IMR-90 (cell line): ENCODE measurements around the gene SUN5. TPM values are rescaled to one million over a fixed set of nuclear protein-coding genes. Genes with fewer than 3 reads are reported as not detected.

Source experiments
- ATAC-seq: fragments of 200-7000 bp; cut with Tn5 transposase; 2 replicates; pipeline ENCODE4 v1.9.1; 2020; ENCODE audit warnings: low read depth, mild to moderate bottlenecking, moderate library complexity
- BruUV-seq: library from RNA; stranded (reverse); fragments of 400-500 nt; replicated peaks from 2 replicates; lab custom pipeline; 2021; lab: Mats Ljungman, UMichigan
- CTCF ChIA-PET: fragments of 300-600 bp; formaldehyde crosslinking; extraction: SDS; loops from one replicate; lab custom pipeline; 2021; ENCODE audit warnings: antibody characterized with exemption; lab: Yijun Ruan, JAX
- POLR2A ChIA-PET: fragments of 300-600 bp; sonication (Branson Sonifier 250); formaldehyde crosslinking; loops from one replicate; lab custom pipeline; 2022; ENCODE audit warnings: antibody characterized with exemption; ENCODE audit not compliant: unreplicated experiment; lab: Charles Lee
- DNase-seq: peaks from one replicate; pipeline ENCODE4 v3.0.0; 2013
- H2AFZ ChIP-seq: replicated peaks from 2 replicates; pipeline ENCODE3; 2013; ENCODE audit warnings: low read length, mild to moderate bottlenecking; ENCODE audit not compliant: poor library complexity
- H2AK5ac ChIP-seq: 2 replicates; pipeline ENCODE4 v1.6.1; 2013; ENCODE audit warnings: low read depth, low read length, inconsistent platforms
- H2AK9ac ChIP-seq: replicated peaks from 2 replicates; pipeline ENCODE3; 2013; ENCODE audit warnings: mild to moderate bottlenecking, low read depth, low read length, moderate library complexity; ENCODE audit not compliant: poor library complexity
- H2BK120ac ChIP-seq: 2 replicates; pipeline ENCODE4 v1.6.1; 2013; ENCODE audit warnings: low read depth, low read length, inconsistent platforms
- H2BK15ac ChIP-seq: 3 replicates; pipeline ENCODE4 v1.6.1; 2013; ENCODE audit warnings: low read depth, low read length, inconsistent platforms
- H2BK20ac ChIP-seq: 2 replicates; pipeline ENCODE4 v1.6.1; 2013; ENCODE audit warnings: low read depth, mild to moderate bottlenecking, inconsistent platforms, low read length, moderate library complexity
- H2BK5ac ChIP-seq: 2 replicates; pipeline ENCODE4 v1.6.1; 2013; ENCODE audit warnings: mild to moderate bottlenecking, low read depth, low read length, inconsistent platforms; ENCODE audit not compliant: poor library complexity, severe bottlenecking
- H3K14ac ChIP-seq: replicated peaks from 2 replicates; pipeline ENCODE4 v1.6.1; 2013; ENCODE audit warnings: low read depth, low read length, inconsistent platforms
- H3K18ac ChIP-seq: 2 replicates; pipeline ENCODE4 v1.6.1; 2013; ENCODE audit warnings: low read depth, low read length, control low read depth
- H3K23ac ChIP-seq: 2 replicates; pipeline ENCODE4 v1.6.1; 2013; ENCODE audit warnings: low read depth, low read length, inconsistent platforms
- H3K27ac ChIP-seq: 2 replicates; pipeline ENCODE4 v1.5.1; 2013; ENCODE audit warnings: mild to moderate bottlenecking, control low read depth, low read length; ENCODE audit not compliant: insufficient read depth
- H3K27me3 ChIP-seq: 2 replicates; pipeline ENCODE4 v1.6.1; 2013; ENCODE audit warnings: low read length; ENCODE audit not compliant: control insufficient read depth, insufficient read depth
- H3K36me3 ChIP-seq: 2 replicates; pipeline ENCODE4 v1.6.1; 2013; ENCODE audit warnings: low read length, mixed read lengths; ENCODE audit not compliant: control insufficient read depth, insufficient read depth
- H3K4ac ChIP-seq: 2 replicates; pipeline ENCODE4 v1.6.1; 2013; ENCODE audit warnings: low read depth, low read length, inconsistent platforms
- H3K4me1 ChIP-seq: 2 replicates; pipeline ENCODE4 v1.6.1; 2013; ENCODE audit warnings: low read length, mixed read lengths; ENCODE audit not compliant: control insufficient read depth, insufficient read depth
- H3K4me2 ChIP-seq: 2 replicates; pipeline ENCODE4 v1.6.1; 2013; ENCODE audit warnings: low read depth, mild to moderate bottlenecking, control low read depth, low read length, moderate library complexity
- H3K4me3 ChIP-seq: 2 replicates; pipeline ENCODE4 v1.5.1; 2013; ENCODE audit warnings: low read depth, mild to moderate bottlenecking, control low read depth, low read length, moderate library complexity; ENCODE audit not compliant: insufficient read depth
- H3K56ac ChIP-seq: 2 replicates; pipeline ENCODE4 v1.6.1; 2013; ENCODE audit warnings: low read length, inconsistent platforms; ENCODE audit not compliant: insufficient read depth; ENCODE audit errors: extremely low read depth
- H3K79me1 ChIP-seq, 2 experiments: 2 replicates each; pipeline ENCODE4 v1.6.1; 2013; ENCODE audit warnings: low read length in 2 of 2, inconsistent platforms in 1 of 2, low read depth in 1 of 2
- H3K9ac ChIP-seq: 2 replicates; pipeline ENCODE4 v1.6.1; 2013; ENCODE audit warnings: low read depth, low read length, control low read depth
- H3K9me1 ChIP-seq: 2 replicates; pipeline ENCODE4 v1.6.1; 2013; ENCODE audit warnings: low read length, inconsistent platforms; ENCODE audit not compliant: insufficient read depth
- H3K9me3 ChIP-seq: 2 replicates; pipeline ENCODE4 v1.6.1; 2013; ENCODE audit warnings: low read length; ENCODE audit not compliant: control insufficient read depth, insufficient read depth
- H4K20me1 ChIP-seq: 2 replicates; pipeline ENCODE4 v1.6.1; 2013; ENCODE audit warnings: low read length, inconsistent platforms; ENCODE audit not compliant: insufficient read depth
- H4K5ac ChIP-seq: 2 replicates; pipeline ENCODE4 v1.6.1; 2013; ENCODE audit warnings: mild to moderate bottlenecking, low read depth, low read length, control low read depth
- H4K8ac ChIP-seq, 2 experiments: 2 replicates each; pipeline ENCODE4 v1.6.1; 2013; ENCODE audit warnings: low read depth in 2 of 2, low read length in 2 of 2, control low read depth in 1 of 2, inconsistent platforms in 1 of 2
- H4K91ac ChIP-seq: 2 replicates; pipeline ENCODE4 v1.6.1; 2013; ENCODE audit warnings: low read depth, low read length, inconsistent platforms; ENCODE audit not compliant: insufficient read depth
- ELK1 ChIP-seq: fragments of 150-350 bp; IDR thresholded peaks from 2 replicates; pipeline ENCODE4 v1.6.1; 2016; ENCODE audit warnings: low read depth, mild to moderate bottlenecking, low read length, moderate library complexity, borderline replicate concordance
- MAZ ChIP-seq: IDR thresholded peaks from 2 replicates; pipeline ENCODE4 v1.6.1; 2012; ENCODE audit warnings: low read depth, mild to moderate bottlenecking, low read length, improper control_type of control experiment, moderate library complexity, borderline replicate concordance
- POLR2A ChIP-seq: IDR thresholded peaks from 2 replicates; pipeline ENCODE4 v1.6.1; 2012; ENCODE audit warnings: mild to moderate bottlenecking, low read depth, low read length
- RCOR1 ChIP-seq: IDR thresholded peaks from 2 replicates; pipeline ENCODE4 v1.6.1; 2012; ENCODE audit warnings: mild to moderate bottlenecking, low read length, improper control_type of control experiment; ENCODE audit not compliant: insufficient replicate concordance
- USF2 ChIP-seq: fragments of 150-350 bp; IDR thresholded peaks from 2 replicates; pipeline ENCODE4 v1.6.1; 2017; ENCODE audit warnings: mild to moderate bottlenecking, antibody characterized with exemption, low read length, low read depth
- WGBS, 2 experiments: methylation state at CpG; one replicate each; pipeline versions ENCODE4 v1.1.5 to v1.1.7; 2013; ENCODE audit warnings: missing lambda C conversion rate in 2 of 2; ENCODE audit not compliant: insufficient read length in 1 of 2; ENCODE audit errors: extremely low coverage in 2 of 2; 5-methylcytosine and 5-hydroxymethylcytosine counted together
- dilution Hi-C: fragments of 300-500 bp; cut with HindIII; formaldehyde crosslinking; loops from one replicate; pipeline ENCODE4 v1.14.3; 2018; ENCODE audit warnings: low sequenced_read_pairs; ENCODE audit not compliant: unreplicated experiment
- in situ Hi-C: fragments of 300-500 bp; cut with MboI; formaldehyde crosslinking; loops from 3 replicates; pipeline ENCODE4 v1.14.3; 2019; ENCODE audit warnings: low sequenced_read_pairs, inconsistent platforms, mixed read lengths
- intact Hi-C: fragments of 100-400 bp; cut with micrococcal nuclease; formaldehyde crosslinking; loops from 2 replicates; pipeline ENCODE4 v1.10.0; 2022
- polyA plus RNA-seq, 3 experiments: library from polyadenylated mRNA; depleted of rRNA; stranded (reverse); fragments of >200 nt; gene quantifications; 2 replicates each; pipeline ENCODE4 v1.2.3, GENCODE V29; 2012; ENCODE audit warnings: low replicate concordance in 1 of 3
- total RNA-seq: library from RNA; depleted of rRNA; stranded (reverse); fragments of >200 nt; gene quantifications from 2 replicates; pipeline ENCODE4 v1.2.3, GENCODE V29; 2012
- TF ChIP-seq, protein P1 (sequence below): conservative IDR thresholded peaks from 2 replicates; pipeline ENCODE4 v1.5.1; 2012; ENCODE audit warnings: mild to moderate bottlenecking, low read depth, low read length, improper control_type of control experiment

SUN5 gene
- total and polyA plus RNA-seq, 2 of the 4 experiments (the other 2 are of a cell fraction): not detected

DNA sequence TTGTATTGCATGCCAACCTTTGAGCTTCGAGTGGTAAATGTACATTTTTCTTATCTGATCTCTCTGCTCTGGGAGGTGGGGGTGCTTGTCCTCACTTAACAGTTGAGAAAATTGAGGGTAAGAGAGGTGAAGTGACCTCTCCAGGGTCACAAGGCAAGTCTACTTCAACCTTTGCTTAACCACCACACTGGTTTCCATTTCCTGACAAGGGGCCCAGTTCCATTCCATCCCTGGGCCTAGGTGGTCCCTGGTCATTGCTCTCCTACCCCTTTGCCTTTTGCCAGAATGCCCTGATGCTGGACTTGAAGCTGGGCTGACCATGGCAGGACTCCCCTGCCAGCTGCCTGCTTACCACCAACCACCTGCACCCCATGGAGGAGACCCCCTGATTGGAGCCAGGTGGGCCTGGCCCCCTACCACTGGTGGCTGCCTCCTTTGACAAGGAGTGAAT lies 39.5 kb upstream of the SUN5 start:
- Histone ChIP-seq H3K9me3 (0 out of 2 replicates have a peak, but pooled peaks cover 2% of the 10 kb centered on the region), H3K18ac (no peak overlapping the region), H4K5ac (no peak overlapping the region), H3K4me2 (no peak overlapping the region), H3K36me3 (no peaks in the 10 kb centered on the region), H3K4me1 (no peaks in the 10 kb centered on the region), H3K27ac (no peak overlapping the region), H3K23ac (no peak overlapping the region), H3K4ac (no peak overlapping the region), H4K20me1 (no peaks in the 10 kb centered on the region), H3K27me3 (no peaks in the 10 kb centered on the region), H2AFZ (no peak overlapping the region), H4K91ac (no peak overlapping the region), H2BK20ac (no peak overlapping the region), H3K79me1 (no peaks in the 10 kb centered on the region), H2AK5ac (no peak overlapping the region), H3K9ac (no peak overlapping the region), H2BK15ac (no peak overlapping the region), H2BK5ac (no peak overlapping the region), H2AK9ac (no peak overlapping the region), H4K8ac (no peak overlapping the region), H3K9me1 (no peaks in the 10 kb centered on the region), H3K56ac (no peak overlapping the region), H3K14ac (no peak overlapping the region), H3K4me3 (no peak overlapping the region), H2BK120ac (no peak overlapping the region)
- POLR2A ChIA-PET: no interaction called here
- intact Hi-C loops (no loop called here), in situ Hi-C loops (no loop called here), dilution Hi-C loops (no loop called here)
- no TSS peak for BruUV-seq
- DNase-seq (no peak), ATAC-seq (no peak)
- TF ChIP-seq MAZ (no peak), RCOR1 (no peak), ELK1 (no peak), USF2 (no peak), POLR2A (no peak)
- TF ChIP-seq, protein P1, sequence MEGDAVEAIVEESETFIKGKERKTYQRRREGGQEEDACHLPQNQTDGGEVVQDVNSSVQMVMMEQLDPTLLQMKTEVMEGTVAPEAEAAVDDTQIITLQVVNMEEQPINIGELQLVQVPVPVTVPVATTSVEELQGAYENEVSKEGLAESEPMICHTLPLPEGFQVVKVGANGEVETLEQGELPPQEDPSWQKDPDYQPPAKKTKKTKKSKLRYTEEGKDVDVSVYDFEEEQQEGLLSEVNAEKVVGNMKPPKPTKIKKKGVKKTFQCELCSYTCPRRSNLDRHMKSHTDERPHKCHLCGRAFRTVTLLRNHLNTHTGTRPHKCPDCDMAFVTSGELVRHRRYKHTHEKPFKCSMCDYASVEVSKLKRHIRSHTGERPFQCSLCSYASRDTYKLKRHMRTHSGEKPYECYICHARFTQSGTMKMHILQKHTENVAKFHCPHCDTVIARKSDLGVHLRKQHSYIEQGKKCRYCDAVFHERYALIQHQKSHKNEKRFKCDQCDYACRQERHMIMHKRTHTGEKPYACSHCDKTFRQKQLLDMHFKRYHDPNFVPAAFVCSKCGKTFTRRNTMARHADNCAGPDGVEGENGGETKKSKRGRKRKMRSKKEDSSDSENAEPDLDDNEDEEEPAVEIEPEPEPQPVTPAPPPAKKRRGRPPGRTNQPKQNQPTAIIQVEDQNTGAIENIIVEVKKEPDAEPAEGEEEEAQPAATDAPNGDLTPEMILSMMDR: no peak
- CTCF ChIA-PET: no interaction called here
- WGBS, 2 experiments: no CpG with 5 or more reads among the region's 1 CpG
